ENCODE data around the gene DDR2.

DDR2 gene

DNA sequence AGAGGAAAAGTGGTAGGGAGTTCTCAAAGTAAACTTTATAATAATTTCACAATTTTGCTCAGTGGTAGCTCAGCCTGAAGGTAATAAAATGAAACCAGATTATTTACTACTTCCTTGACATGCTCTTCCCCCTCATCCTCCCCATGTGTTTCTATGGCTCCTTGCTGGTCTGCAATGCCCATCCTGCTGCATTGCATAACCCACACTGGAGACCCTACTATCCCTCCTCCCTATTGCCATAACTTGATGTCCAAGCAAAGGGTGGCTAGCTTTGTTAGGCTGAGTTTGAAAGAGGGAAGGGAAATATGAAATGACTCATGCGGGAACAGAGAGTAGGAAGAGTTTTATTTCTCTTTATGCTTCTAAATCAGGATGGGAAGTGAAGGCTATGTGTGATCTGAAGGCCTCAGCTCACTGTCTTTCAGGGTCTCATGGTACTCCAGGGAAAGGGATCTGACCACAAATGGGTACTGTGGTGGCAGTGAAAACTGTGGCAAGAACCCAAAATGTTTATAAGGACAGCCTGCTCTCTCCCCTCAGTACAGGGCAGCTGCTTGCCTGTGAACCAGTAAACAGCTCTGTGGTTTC, 121.8 kb downstream of the DDR2 start:
- H3K4me3 ChIP-seq (ENCODE audit: low read depth, low read length): no peak overlapping the region
- TF ChIP-seq CTCF (IDR thresholded peaks at IDR 0.05; ENCODE audit: insufficient read depth, low read depth, low read length, missing control alignments): no peak
- no peak for DNase-seq (ENCODE audit: low read depth)

DNA sequence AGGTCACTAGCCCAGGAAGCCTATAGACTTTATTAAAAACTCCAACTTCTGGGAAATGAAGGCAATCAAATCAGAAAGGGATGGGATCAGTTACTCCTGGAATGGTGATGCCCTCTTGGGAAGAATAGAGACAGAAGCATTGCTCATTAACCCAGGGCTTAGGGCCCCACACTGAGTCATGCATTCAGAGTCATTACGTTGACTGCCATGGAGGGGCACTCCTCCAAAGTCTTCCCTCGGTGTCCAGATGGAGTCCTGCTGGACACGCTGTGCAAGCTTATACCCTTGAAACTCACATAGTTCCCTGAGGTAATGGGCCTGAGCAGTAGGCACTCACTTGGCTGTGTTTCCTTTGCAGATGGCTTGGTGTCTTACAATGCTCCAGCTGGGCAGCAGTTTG, 123.0 kb downstream of the DDR2 start:
- DNase-seq (ENCODE audit: low read depth): no peak
- H3K4me3 ChIP-seq (ENCODE audit: low read depth, low read length): no peak overlapping the region
- TF ChIP-seq CTCF (IDR thresholded peaks at IDR 0.05; ENCODE audit: insufficient read depth, low read depth, low read length, missing control alignments): no peak

DNA sequence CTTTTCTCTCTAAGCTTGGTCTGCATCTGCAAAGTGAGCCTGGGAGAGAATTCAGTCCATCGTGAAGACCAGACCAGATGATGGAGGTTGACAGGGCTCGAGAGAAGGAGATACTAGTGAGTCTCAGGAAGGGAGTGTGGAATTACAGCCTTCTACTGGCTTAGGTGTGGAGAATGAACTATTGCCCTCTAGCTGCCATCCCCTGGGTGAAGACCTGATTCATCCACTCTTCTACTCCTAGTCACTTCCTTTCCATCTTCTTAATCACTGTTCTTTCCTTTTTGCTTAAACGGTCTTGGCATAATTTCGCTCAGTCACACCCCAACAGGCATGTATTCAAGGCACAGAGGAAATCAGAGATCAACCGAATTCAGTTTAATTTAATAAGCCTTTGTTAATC, 124.3 kb downstream of the DDR2 start:
- DNase-seq (ENCODE audit: low read depth): no peak

GRCh38 chr1:162757476-162757875, 125.2 kb downstream of the DDR2 start:
- TF ChIP-seq CTCF (IDR thresholded peaks at IDR 0.05; ENCODE audit: insufficient read depth, low read depth, low read length, missing control alignments): no peak
- no peak overlapping the region for H3K4me3 ChIP-seq (ENCODE audit: low read depth, low read length)
- DNase-seq (ENCODE audit: low read depth): no peak

More for the DNA sequence above, 124.3 kb downstream of the DDR2 start:
- H3K4me3 ChIP-seq (ENCODE audit: low read depth, low read length): no peak overlapping the region
- no peak for TF ChIP-seq CTCF (IDR thresholded peaks at IDR 0.05; ENCODE audit: insufficient read depth, low read depth, low read length, missing control alignments)

- no peak for TF ChIP-seq CTCF (IDR thresholded peaks at IDR 0.05; ENCODE audit: insufficient read depth, low read depth, low read length, missing control alignments)
- no peak for DNase-seq (ENCODE audit: low read depth)
- no peak overlapping the region for H3K4me3 ChIP-seq (ENCODE audit: low read depth, low read length)
Measured at GRCh38 chr1:162765788-162766187, 133.5 kb downstream of the DDR2 start.

DNA sequence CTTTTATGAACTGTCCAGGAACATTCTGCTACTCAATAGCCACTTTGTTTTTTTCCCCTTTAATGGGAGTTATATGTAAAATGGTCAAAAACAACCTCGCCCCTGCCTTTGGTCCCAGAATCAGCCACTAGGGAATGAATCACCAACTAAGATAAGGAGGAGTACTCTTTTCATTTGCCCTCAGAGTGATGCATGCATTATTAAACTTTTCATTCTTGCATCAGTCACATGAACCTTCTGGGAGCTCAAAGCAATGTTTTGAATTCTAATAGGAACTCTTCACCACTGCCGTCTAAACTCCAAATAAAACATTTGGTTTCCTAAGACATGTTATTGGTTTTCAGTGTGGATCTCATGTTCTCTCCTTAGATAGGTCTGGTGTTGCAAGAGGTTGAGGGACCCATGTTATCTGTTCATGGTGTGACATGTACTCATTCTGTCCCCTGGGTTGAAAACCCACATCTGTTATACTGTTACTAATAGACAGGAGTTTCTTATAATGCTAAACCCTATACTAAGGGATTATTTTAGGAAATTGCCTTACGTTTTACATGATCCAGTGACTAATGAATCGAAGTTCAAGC, 140.4 kb downstream of the DDR2 start:
- DNase-seq (ENCODE audit: low read depth): no peak
- H3K4me3 ChIP-seq (ENCODE audit: low read depth, low read length): no peak overlapping the region
- no peak for TF ChIP-seq CTCF (IDR thresholded peaks at IDR 0.05; ENCODE audit: insufficient read depth, low read depth, low read length, missing control alignments)

DNA sequence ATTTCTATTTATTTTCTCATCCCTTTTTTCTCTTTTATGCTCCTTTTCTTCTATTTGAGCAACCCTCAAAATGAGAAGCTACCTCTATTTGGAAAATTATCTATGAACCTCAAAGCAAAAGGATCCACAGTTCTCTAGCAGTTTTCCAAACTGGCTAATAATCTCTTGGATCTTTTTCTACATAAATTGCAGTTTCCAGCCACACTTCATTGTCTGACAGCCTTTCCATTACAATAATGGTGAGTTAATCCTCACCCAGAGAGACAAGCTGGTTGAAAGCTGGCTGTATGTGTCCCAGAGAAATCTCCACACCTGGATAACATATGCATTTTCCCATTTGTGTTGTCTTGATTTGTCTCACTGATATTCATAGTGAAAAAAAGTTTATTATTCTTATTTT, 141.7 kb downstream of the DDR2 start:
- TF ChIP-seq CTCF (IDR thresholded peaks at IDR 0.05; ENCODE audit: insufficient read depth, low read depth, low read length, missing control alignments): no peak
- no peak for DNase-seq (ENCODE audit: low read depth)

More for the DNA sequence above, 141.7 kb downstream of the DDR2 start:
- no peak overlapping the region for H3K4me3 ChIP-seq (ENCODE audit: low read depth, low read length)
